H7 (cell line): ENCODE results near the gene IFT88. TPM values are rescaled to one million over a fixed set of nuclear protein-coding genes. Genes with fewer than 3 reads are reported as not detected.
A peak's percentile ranks its signal among the peaks of the same experiment; 100 is the strongest.

ENCODE experiments used
- DNase-seq: peaks from one replicate; pipeline ENCODE4 v3.0.0; 2012
- H3K27me3 ChIP-seq: 2 replicates; pipeline ENCODE4 v1.6.0; 2011; ENCODE audit warnings: mild to moderate bottlenecking, low read length; ENCODE audit not compliant: control insufficient read depth, insufficient read depth
- H3K36me3 ChIP-seq: replicated peaks from 2 replicates; pipeline ENCODE4 v1.5.1; 2011; ENCODE audit warnings: low read length; ENCODE audit not compliant: control insufficient read depth, insufficient read depth
- H3K4me3 ChIP-seq: 2 replicates; pipeline ENCODE4 v1.5.1; 2011; ENCODE audit warnings: low read depth, mild to moderate bottlenecking, control low read depth, low read length, moderate library complexity; ENCODE audit not compliant: insufficient read depth
- total RNA-seq: library from RNA; depleted of rRNA; stranded (reverse); fragments of >200 nt; shearing (Covaris generic); gene quantifications from 2 replicates; pipeline ENCODE4 v1.2.3, GENCODE V29; 2014; rRNA removed

IFT88 gene, protein sequence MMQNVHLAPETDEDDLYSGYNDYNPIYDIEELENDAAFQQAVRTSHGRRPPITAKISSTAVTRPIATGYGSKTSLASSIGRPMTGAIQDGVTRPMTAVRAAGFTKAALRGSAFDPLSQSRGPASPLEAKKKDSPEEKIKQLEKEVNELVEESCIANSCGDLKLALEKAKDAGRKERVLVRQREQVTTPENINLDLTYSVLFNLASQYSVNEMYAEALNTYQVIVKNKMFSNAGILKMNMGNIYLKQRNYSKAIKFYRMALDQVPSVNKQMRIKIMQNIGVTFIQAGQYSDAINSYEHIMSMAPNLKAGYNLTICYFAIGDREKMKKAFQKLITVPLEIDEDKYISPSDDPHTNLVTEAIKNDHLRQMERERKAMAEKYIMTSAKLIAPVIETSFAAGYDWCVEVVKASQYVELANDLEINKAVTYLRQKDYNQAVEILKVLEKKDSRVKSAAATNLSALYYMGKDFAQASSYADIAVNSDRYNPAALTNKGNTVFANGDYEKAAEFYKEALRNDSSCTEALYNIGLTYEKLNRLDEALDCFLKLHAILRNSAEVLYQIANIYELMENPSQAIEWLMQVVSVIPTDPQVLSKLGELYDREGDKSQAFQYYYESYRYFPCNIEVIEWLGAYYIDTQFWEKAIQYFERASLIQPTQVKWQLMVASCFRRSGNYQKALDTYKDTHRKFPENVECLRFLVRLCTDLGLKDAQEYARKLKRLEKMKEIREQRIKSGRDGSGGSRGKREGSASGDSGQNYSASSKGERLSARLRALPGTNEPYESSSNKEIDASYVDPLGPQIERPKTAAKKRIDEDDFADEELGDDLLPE
- total RNA-seq, result 2.3 and 3.4 TPM in 2 replicates

DNA sequence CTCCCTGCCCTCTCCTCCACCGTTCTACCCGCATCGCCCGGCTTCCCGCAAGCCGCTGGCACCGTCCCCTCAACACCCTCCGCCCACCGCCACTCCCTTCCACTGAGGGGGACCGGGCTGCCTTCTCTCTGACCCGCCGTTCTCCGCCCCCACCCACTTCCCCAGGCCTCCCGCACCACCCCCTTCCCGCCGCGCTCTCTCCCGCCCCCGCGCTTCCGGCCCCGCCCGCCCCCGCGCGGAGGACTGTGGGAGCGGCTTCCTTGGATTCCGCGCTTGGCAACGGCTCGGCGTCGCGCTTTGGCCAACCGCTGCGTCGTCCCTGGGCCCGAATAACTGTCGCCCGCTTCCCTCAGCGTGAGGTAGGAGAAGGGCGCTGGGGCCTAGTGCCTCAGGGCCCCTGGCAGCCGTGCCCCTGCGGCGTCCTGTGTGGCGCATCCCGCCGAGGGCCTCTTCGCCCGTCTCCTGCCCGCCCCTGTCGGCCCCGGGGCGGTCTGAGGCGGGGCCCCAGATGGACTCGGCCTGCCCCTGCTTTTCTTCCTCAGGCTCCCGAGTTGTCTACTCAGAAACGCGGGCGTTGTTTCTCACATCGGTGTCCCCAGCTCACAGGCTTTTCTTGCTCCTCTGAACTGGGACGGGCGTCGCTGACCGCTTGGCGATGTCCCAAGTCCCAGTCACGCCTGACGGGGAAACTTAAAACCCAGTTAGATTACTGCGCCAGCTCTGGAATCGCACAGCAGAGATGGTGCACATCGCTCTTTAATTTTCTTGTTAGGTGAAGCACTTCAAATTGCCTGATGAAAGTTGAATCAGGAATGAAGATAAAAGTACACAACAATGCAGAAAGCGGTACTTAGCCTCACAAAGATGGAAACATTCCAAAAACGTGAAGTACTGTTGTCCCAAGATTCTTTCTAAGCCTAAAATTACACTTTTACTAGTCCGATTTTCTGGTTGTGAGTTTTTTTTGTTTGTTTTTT is at the start of gene IFT88:
Gene IFT88, plus strand, starts transcription at position 260 of the 977 bp plus-strand sequence. CDS start 7,229 bp downstream, outside the sequence.
- Histone ChIP-seq H3K36me3 (no peaks in the 10 kb centered on the region), H3K4me3 (peak within 1 kb of the TSS; percentile 80), H3K27me3 (no peaks in the 10 kb centered on the region)
- peak; percentile 96 for DNase-seq

GRCh38 chr13:20518660-20519100 is 48.3 kb upstream of the IFT88 start:
- Histone ChIP-seq H3K27me3 (no peaks in the 10 kb centered on the region; the same call in 1 of the 2 replicates), H3K4me3 (no peak overlapping the region), H3K36me3 (no peaks in the 10 kb centered on the region)
- no peak for DNase-seq

DNA sequence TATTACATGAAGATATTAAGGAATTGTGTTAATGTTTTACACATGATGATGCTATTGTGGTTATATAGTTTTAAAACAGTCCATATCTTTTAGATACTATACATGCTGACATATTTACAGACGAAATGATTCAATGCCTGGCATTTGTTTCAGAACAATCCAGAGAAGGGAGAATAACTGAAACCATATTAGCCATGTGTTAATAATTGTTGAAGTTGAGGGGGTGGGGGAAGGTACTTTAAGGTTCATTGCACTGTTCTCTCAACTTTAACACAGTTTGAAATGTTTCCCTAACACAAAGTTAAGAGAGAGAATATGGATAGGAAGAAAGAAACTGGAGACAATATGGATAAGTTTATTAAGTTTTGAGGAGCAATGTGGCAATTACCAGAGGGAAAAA is 47.1 kb upstream of the IFT88 start:
- H3K27me3 ChIP-seq, result peaks cover 5% of the 10 kb centered on the region; the same call in 1 of the 2 replicates
- H3K4me3 ChIP-seq, result no peak overlapping the region
- no peak for DNase-seq
- no peaks in the 10 kb centered on the region for H3K36me3 ChIP-seq

- Histone ChIP-seq H3K4me3 (no peak overlapping the region), H3K36me3 (no peaks in the 10 kb centered on the region), H3K27me3 (peaks cover 20% of the 10 kb centered on the region)
- DNase-seq, result no peak
These were observed 45.4 kb upstream of the IFT88 start for GRCh38 chr13:20521364-20522115.

DNA sequence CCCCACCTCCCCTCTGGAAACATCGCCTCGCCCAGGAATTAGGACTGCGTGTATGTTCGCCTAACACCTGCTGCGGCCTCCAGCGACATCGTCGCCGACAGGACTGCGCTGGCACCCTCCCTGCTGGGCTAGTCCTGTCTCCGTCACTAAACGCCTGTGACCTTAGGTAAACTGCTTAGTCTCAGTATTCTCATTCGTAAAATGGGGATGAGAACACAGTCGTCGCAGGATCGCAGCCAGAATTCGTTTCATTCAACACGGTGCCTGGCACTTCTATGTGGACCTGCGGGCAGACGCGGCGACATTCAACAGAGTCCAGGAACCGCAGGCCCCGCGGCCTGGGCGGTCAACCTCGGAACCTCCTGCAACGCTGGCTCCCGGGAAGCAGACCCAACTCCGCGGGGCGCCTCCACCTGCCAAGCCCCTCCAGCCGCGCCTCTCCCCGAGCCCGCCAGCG is 41.8 kb upstream of the IFT88 start:
- Histone ChIP-seq H3K36me3 (no peaks in the 10 kb centered on the region), H3K27me3 (peaks cover 47% of the 10 kb centered on the region)
- peak; percentile 66 for DNase-seq

GRCh38 chr13:20525601-20526544 is 41.1 kb upstream of the IFT88 start, which contains the start of gene CRYL1:
TSS of gene CRYL1 (minus strand) at chr13:20525857. CDS start at chr13:20525794, 63 bp downstream.
- Histone ChIP-seq H3K4me3 (peak within 1 kb of the TSS; percentile 53), H3K36me3 (no peaks in the 10 kb centered on the region), H3K27me3 (peaks cover 53% of the 10 kb centered on the region)
- peak; percentile 87 for DNase-seq

More for the DNA sequence above, 41.8 kb upstream of the IFT88 start:
- peak overlapping the region; percentile 53 for H3K4me3 ChIP-seq

DNA sequence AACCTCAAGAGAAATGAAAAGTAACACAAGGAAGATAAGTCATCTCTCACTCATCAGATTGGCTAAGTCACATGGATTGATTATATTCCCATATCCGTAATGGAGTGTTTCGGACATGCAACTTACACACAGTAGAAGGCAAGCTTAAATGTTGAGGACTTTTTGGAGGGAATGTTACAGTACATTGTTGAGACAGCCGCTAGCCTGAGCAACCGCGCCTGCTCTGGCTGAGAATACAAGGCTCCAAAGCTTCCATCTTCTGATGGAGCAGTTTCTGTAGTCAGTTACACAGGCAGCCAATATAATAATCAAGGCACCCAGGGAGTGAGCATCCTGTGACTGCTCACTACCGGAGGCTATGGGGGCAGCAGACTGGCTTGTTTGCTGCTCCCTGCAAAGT is 40.3 kb upstream of the IFT88 start:
- H3K4me3 ChIP-seq, result no peak overlapping the region
- DNase-seq, result no peak
- no peaks in the 10 kb centered on the region for H3K36me3 ChIP-seq
- peaks cover 59% of the 10 kb centered on the region for H3K27me3 ChIP-seq

DNA sequence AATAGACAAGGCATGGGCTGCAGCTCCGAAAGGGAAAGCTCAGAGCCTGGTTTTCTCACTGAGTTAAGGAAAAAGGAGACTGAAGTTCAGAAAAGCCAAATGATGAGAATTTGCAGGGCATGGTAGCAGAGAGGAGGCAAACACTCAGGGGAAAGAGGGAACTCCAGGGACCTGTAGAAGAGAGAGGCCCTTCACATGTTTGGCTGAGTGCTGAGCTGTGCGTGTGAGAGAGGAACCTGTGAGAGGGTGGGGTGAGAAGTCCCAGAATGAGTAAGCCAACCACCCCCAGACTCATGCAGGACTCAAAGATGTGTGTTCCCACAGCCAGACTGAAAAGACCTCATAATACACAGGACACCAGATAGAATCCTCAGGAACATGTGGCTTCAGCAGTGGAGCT is 38.5 kb upstream of the IFT88 start:
- H3K27me3 ChIP-seq, result peaks cover 69% of the 10 kb centered on the region
- no peak overlapping the region for H3K4me3 ChIP-seq
- DNase-seq, result no peak
- H3K36me3 ChIP-seq, result no peaks in the 10 kb centered on the region

- no peak overlapping the region for H3K4me3 ChIP-seq
- peaks cover 43% of the 10 kb centered on the region for H3K27me3 ChIP-seq
- no peaks in the 10 kb centered on the region for H3K36me3 ChIP-seq
- DNase-seq, result no peak
These were observed 32.8 kb upstream of the IFT88 start for GRCh38 chr13:20534038-20534608.

GRCh38 chr13:20536992-20537391 is 30.0 kb upstream of the IFT88 start:
- Histone ChIP-seq H3K27me3 (peaks cover 29% of the 10 kb centered on the region), H3K4me3 (no peak overlapping the region), H3K36me3 (no peaks in the 10 kb centered on the region)
- no peak for DNase-seq

- Histone ChIP-seq H3K4me3 (no peak overlapping the region), H3K36me3 (no peaks in the 10 kb centered on the region), H3K27me3 (peaks cover 2% of the 10 kb centered on the region; the same call in 1 of the 2 replicates)
- no peak for DNase-seq
These were observed 22.6 kb upstream of the IFT88 start for GRCh38 chr13:20544201-20544923.

GRCh38 chr13:20546556-20546955 is 20.4 kb upstream of the IFT88 start:
- no peaks in the 10 kb centered on the region for H3K36me3 ChIP-seq
- H3K4me3 ChIP-seq, result no peak overlapping the region
- no peak for DNase-seq
- H3K27me3 ChIP-seq, result peaks cover 2% of the 10 kb centered on the region; the same call in 1 of the 2 replicates
